Measurements from ENCODE around the gene ANKRD11.

ANKRD11 gene

GRCh38 chr16:89490439-89491237 lies at the start of gene ANKRD11:
ANKRD11 (minus strand) TSS chr16:89490561; CDS start chr16:89317019, 173,542 bp downstream.
- DNase-seq: peak; percentile 96 to 99

DNA sequence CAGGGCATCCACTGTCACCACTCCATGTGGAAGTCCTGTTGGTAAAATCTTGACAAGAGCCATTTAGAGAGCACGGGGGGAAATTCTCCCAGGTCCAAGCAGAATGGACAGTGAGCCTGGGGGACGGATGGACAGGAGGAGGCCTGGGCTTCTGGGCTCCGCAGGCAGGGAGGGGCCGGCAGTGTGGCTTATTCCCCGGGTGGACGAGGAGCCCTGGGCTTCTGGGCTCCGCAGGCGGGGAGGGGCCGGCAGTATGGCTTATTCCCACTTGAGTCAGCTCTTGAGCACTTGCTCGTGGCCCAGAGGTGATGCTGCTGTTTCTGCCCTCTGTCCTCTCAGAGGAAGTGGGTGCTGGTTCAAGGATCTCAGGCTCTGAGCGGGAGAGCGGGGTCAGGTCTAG lies 47.9 kb upstream of the ANKRD11 start:
- DNase-seq: no peak

- DNase-seq: no peak
Measured at GRCh38 chr16:89537549-89537925, 47.2 kb upstream of the ANKRD11 start.

- no peak for DNase-seq
Measured at GRCh38 chr16:89536886-89537548, 46.7 kb upstream of the ANKRD11 start.

GRCh38 chr16:89536371-89536770 lies 46.0 kb upstream of the ANKRD11 start:
- no peak for DNase-seq

- DNase-seq: peak in 1 of 2 experiments; percentile 30
Measured at GRCh38 chr16:89534252-89534756, 43.9 kb upstream of the ANKRD11 start.

- DNase-seq: no peak
Measured at GRCh38 chr16:89531821-89532526, 41.6 kb upstream of the ANKRD11 start.

GRCh38 chr16:89530401-89531381 lies 40.3 kb upstream of the ANKRD11 start:
- no peak for DNase-seq

DNA sequence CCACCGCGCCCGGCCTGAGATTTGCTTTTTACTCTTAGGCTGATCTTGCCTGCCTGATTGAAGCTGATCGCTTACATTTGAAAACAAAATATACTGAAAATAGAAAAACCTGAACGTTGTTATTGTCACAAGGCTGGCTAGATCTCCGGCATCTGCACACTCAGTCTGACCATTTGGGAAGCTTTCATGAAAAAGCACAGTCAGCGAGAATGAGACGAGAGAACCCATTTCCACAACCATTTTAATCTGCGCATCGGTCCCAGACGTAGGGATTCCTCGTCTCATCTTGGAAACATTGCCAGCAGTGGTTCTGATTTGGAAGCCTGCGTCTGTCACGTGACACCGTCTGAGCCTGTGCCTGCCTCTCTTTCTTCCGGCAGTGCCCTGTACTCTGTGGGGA lies 38.7 kb upstream of the ANKRD11 start:
- DNase-seq: no peak

DNA sequence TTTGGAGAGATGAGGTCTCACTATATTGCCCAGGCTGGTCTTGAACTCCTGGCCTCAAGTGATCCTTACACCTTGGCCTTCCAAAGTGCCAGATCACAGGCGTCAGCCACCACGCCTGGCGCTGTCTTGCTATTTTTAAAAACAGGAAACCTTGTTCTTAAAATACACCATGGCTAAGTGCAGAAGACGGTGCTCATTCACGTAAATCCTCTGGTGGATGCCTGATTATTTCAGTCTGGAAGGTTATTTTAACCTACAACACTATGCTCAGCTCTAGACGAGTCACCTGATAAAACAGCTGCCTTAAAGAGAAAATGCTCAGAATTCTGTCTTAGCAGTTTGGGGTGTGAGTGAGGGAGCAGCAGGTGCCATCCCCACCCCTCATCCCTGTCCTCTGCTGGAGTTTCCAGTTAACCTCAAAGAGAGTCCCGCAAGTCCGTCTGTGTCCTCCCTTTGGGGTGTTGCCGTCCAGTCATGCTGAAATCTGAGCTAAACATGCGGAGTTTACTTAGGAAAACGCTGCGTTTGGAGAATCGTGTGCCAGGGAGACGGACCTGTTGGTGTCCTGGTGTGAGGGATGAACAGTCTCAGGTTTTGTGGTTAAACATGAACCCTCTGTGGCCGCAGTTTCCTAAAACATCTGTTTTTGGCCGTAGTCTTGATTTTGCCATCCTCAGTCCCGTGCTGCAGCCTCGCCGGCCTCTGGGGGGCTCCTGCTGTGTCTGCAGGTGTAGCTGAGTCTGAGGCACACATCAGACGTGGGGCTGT lies 35.0 kb upstream of the ANKRD11 start:
- DNase-seq: no peak

DNA sequence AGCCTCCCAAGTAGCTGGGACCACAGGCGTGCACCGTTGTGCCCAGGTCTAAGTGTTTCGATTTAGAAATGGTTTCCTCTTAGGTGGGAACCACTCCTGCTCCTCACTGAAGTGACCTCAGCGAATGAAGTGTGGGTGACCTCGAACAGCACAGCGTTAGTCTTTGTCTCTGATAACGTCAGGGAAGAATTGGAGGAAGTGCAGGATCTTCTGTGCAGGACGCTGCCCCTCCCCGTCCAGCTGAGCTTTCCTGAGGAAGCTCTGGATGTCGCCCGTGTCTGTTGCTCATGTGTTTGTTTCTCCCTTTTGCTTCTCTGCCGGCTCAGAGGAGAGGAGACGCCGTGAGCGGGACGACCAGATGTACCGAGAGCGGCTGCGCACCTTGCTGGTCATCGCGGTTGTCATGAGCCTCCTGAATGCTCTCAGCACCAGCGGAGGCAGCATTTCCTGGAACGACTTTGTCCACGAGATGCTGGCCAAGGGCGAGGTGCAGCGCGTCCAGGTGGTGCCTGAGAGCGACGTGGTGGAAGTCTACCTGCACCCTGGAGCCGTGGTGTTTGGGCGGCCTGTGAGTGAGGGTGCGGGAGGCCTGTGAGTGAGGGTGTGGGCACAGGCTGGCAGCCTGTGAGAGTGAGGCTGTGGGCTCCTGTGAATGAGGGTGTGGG lies 33.5 kb upstream of the ANKRD11 start:
- no peak for DNase-seq

GRCh38 chr16:89522287-89522686 lies 31.9 kb upstream of the ANKRD11 start:
- no peak for DNase-seq

DNA sequence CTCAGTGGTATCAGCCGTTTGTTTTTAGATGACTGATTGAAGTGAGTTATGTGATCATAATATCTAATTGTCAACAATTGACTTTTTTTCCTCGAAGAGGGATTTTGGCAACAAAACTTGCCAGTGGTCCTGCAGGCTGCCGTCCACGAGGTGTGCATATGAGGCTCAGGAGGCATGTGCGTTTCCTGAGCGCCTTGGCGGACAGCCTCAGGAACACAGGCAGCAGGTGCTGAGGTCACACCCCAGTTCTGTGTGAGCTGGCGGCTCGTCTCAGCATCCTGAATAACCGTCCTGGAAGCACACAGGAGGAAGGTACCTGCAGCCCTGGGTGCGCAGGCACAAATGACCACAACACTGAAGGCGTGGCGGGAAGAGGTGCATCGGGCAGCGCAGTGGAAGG lies 29.5 kb upstream of the ANKRD11 start:
- DNase-seq: no peak

- no peak for DNase-seq
Measured at GRCh38 chr16:89517128-89517527, 26.8 kb upstream of the ANKRD11 start.

DNA sequence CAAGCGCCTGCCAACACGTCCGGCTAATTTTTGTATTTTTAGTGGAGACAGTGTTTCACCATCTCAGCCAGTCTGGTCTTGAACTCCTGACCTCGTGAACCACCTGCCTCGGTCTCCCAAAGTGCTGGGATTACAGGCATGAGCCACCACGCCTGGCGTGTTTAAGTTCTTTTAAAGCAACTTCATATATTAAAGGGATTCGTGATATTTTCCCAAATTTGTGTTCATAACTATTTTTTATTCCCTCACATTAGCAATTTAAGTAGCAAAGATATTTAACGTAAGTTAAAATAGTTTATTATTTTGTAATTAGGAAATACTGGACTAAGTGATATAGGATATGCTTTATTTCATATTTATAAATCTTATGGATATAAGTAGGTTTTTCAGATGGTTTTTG lies 22.1 kb upstream of the ANKRD11 start:
- DNase-seq: no peak

DNA sequence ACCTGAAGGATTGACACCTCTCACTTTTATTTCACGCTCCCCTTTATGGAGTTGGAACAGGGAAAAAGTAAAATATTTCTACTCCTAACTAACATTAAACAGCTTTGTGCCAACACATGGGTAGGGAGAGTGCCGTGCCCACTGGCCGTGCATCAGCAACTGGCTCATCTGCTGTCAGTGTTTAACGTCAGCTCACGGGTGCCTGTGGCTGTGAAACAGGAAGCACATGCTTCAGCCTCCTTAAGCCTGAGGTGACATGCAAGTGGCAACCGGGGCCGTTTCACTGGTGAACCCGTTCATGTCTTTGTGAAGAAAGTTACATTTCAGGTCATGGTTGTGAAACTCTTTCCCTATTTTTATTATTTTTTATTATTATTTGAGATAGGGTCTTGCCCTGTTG lies 21.0 kb upstream of the ANKRD11 start:
- DNase-seq: no peak

DNA sequence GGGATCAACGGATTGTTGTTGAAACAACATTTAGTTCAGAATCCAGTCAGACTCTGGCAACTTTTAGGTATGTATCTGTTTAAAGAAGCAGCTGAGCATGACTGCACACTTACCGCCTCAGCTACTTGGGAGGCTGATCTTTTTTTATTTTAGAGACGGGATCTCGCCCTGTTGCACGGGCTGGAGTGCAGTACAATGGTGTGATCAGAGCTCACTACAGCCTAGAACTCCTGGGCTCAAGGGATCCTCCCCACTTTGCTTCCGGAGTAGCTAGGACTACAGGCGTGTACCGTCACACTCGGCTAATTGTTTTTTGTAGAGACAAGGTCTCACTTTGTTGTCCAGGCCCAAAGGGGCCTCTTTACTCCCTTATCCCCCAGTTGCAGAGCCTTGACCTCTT lies 20.2 kb upstream of the ANKRD11 start:
- no peak for DNase-seq

DNA sequence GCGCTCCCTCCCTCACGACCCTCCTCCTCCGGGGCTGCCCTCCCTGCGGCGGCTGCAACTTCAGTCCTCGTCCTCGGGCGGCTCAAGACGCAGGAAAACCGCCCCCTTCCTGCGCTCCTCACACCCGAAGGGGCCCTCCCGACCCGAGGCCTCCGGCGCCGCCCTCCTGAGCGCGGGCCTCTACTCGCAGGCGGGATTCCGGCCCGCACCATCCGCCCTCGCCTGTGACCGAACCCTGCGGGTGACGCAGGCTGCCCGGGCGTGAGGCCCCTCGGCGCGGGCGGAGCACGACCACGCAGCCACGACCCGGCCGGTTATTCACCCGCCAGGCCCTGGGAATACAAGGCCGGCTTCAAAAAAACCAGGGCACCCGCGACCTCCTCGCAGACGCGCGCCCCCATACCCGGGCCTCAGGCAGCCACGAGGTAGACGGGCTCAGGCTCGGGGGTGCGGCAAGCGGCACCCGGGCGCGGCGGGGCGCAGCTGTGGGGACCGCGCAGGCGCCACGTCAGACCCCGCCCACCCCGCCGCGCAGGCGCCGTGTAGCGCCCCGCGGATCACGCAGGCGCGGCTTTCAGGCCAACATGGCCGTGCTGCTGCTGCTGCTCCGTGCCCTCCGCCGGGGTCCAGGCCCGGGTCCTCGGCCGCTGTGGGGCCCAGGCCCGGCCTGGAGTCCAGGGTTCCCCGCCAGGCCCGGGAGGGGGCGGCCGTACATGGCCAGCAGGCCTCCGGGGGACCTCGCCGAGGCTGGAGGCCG lies 17.7 kb upstream of the ANKRD11 start, which contains the start of gene SPG7:
Gene SPG7 (plus strand): TSS at position 570 of the 757 bp plus-strand sequence. CDS start 15 bp downstream, at position 585.
- peak; percentile 91 to 96 for DNase-seq

DNA sequence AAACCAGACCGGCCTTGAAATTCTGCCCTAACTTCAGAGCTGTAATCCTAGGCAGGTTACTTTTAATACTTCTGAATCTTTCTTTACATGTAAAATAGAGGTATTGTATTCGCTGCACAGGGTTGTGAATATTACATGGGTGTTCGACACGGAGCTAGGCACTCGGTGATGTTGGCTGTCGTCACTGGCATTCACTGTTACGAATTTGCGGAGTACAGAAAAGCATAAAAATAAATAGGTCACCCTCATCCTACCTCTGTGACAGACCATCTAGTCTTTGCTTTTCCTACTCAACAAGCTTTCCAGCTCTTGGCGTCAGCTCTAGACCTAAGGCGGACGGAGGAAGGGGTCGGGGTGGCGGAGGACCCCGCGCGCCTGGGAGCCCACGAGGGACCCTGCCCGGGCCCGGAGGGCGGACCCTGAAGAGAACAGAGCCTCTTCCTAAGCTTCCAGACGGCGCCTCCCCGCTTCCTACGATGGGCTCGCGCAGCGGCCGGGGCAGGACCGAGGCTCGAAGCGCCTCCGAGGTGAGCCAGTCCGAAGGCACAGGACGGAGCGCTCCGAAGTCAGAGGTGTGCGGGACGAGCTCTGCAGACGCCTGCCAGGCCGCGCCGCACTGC lies 17.0 kb upstream of the ANKRD11 start:
- DNase-seq: no peak

DNA sequence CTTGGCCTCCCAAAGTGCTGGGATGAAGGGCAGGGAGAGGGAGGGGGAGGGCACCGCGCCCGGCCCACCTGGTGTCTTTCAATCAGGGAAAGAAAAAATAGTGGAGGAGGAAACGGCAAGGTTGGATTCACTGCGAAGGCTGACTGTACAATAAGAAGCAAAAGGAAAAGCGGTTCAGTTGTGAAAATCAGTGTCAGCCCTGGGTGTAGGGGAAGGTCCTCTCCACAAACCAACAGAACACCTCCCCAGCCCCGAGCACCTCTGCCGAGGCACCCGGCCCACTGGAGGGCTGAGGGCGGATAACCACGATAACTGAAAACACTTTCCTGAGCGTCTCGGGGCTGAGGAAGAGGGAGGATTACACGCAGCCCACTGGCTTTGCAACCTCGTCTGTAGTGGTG lies 16.4 kb upstream of the ANKRD11 start:
- peak; percentile 50 to 51 for DNase-seq
